Epithelial cell of proximal tubule (primary cell): ENCODE data around the gene KLF6. TPM values are rescaled to one million over a fixed set of nuclear protein-coding genes. Genes with fewer than 3 reads are reported as not detected.

ENCODE experiments used
- DNase-seq: peaks from one replicate; pipeline ENCODE4 v3.0.0-alpha.2; 2011; ENCODE audit warnings: low read depth
- H3K4me3 ChIP-seq: 2 replicates; pipeline ENCODE4 v1.5.1; 2011; ENCODE audit warnings: low read depth, mild to moderate bottlenecking, low read length
- total RNA-seq: library from RNA; depleted of rRNA; stranded (reverse); fragments of >200 nt; gene quantifications from 2 replicates; pipeline ENCODE4 v1.2.3, GENCODE V29; 2015
- TF ChIP-seq, protein P1 (sequence below): conservative IDR thresholded peaks from 2 replicates; pipeline ENCODE4 v1.5.1; 2012; ENCODE audit warnings: low read depth, mild to moderate bottlenecking, low read length

The KLF6 gene
- total RNA-seq, 1 donor from 2014 or later = 88.1 TPM

GRCh38 chr10:3805201-3805790 is 20.3 kb upstream of the KLF6 start:
- TF ChIP-seq, protein P1, sequence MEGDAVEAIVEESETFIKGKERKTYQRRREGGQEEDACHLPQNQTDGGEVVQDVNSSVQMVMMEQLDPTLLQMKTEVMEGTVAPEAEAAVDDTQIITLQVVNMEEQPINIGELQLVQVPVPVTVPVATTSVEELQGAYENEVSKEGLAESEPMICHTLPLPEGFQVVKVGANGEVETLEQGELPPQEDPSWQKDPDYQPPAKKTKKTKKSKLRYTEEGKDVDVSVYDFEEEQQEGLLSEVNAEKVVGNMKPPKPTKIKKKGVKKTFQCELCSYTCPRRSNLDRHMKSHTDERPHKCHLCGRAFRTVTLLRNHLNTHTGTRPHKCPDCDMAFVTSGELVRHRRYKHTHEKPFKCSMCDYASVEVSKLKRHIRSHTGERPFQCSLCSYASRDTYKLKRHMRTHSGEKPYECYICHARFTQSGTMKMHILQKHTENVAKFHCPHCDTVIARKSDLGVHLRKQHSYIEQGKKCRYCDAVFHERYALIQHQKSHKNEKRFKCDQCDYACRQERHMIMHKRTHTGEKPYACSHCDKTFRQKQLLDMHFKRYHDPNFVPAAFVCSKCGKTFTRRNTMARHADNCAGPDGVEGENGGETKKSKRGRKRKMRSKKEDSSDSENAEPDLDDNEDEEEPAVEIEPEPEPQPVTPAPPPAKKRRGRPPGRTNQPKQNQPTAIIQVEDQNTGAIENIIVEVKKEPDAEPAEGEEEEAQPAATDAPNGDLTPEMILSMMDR = no peak
- peak; percentile 94 for DNase-seq
- no peak overlapping the region for H3K4me3 ChIP-seq

DNA sequence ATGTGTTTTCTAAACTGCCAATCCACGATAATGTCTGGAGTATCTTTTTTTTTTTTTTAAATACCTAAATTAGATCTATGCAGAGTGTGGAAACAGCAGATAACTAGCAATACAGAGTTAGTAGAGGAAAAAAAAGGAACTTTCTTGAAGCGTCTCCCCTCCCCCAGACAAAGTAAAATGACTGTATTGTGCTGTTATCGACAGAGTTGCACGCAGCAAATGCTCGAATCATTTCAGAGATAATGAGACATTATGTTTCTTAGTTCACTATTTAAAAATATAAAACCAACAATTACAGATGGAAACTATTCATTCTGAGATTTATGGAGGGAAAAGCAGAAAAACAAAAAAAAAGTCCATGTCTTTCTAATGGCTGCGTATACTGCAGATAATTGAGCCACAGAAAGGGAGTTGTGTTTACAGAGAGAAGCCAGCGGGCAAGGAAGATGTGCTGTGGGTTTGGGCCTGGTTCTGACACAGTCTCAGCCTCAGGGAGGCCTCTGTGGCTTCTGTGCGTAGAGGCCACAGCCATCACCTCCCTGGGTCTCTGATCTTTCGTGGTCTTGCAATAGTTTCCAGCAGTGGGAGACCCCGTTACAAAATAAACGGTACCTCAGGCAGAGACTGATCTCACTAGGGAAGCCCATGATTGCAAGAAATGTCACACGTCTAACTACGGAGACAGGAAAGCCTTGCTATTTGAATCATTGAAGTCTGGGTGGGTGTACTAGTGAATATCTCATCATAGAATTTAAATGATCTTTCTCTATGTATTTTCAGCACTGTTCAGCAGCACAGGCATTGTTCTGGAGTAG is 19.1 kb upstream of the KLF6 start:
- no peak overlapping the region for H3K4me3 ChIP-seq
- TF ChIP-seq, protein P1 = no peak
- DNase-seq = no peak

GRCh38 chr10:3803295-3803926 is 18.4 kb upstream of the KLF6 start:
- TF ChIP-seq, protein P1 = peak; percentile 4
- DNase-seq = no peak
- no peak overlapping the region for H3K4me3 ChIP-seq

GRCh38 chr10:3802526-3803265 is 17.7 kb upstream of the KLF6 start:
- H3K4me3 ChIP-seq = no peak overlapping the region
- TF ChIP-seq, protein P1 = no peak

GRCh38 chr10:3801558-3802192 is 16.7 kb upstream of the KLF6 start:
- TF ChIP-seq, protein P1 = no peak
- no peak for DNase-seq
- H3K4me3 ChIP-seq = no peak overlapping the region

More at GRCh38 chr10:3802526-3803265, 17.7 kb upstream of the KLF6 start:
- no peak for DNase-seq

DNA sequence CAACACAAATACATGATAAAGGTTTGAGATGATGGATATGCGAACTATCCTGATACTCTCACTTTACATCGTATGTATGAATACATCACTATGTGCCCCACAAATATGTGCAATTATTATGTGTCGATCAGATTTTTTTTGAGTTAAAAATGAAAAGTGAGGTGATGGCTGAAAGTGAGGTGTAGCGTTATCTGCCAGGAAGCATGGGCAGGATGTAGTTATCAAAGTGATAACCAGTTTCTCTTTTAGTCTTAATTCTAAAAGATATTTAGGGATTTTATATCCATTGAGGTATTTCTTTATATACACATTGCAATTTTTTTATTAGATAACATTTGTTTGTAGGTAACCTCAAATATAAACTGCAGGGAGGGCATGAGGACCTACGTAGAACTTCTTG is 15.6 kb upstream of the KLF6 start:
- no peak overlapping the region for H3K4me3 ChIP-seq
- TF ChIP-seq, protein P1 = no peak
- no peak for DNase-seq
